COLO668 (cell line): ENCODE measurements around the gene HAT1.

Experiments
- DNase-seq: peaks from one replicate; lab custom pipeline; 2025; ENCODE audit not compliant: unreplicated experiment; lab: John Stamatoyannopoulos, UW

Gene HAT1

GRCh38 chr2:171913517-171913916 is 8.7 kb upstream of the HAT1 start:
- DNase-seq = no peak

GRCh38 chr2:171919453-171919852 is 2.8 kb upstream of the HAT1 start:
- no peak for DNase-seq

- DNase-seq = no peak
Measured at GRCh38 chr2:171921970-171922229, 361 bp upstream of the HAT1 start.

GRCh38 chr2:171923206-171923605 is 945 bp downstream of the HAT1 start:
- DNase-seq = peak; percentile 12

- no peak for DNase-seq
Measured at GRCh38 chr2:171924170-171924942, 2.1 kb downstream of the HAT1 start.

- DNase-seq = no peak
Measured at GRCh38 chr2:171930385-171930784, 8.1 kb downstream of the HAT1 start.

- DNase-seq = no peak
Measured at GRCh38 chr2:171939058-171939742, 16.9 kb downstream of the HAT1 start.

GRCh38 chr2:171939743-171940071 is 17.4 kb downstream of the HAT1 start:
- no peak for DNase-seq

- no peak for DNase-seq
Measured at GRCh38 chr2:171941316-171941699, 19.0 kb downstream of the HAT1 start.

- DNase-seq = no peak
Measured at GRCh38 chr2:171943869-171944268, 21.6 kb downstream of the HAT1 start.

- no peak for DNase-seq
Measured at GRCh38 chr2:171952276-171952675, 30.0 kb downstream of the HAT1 start.

GRCh38 chr2:171952748-171953147 is 30.5 kb downstream of the HAT1 start:
- DNase-seq = no peak

- DNase-seq = no peak
Measured at GRCh38 chr2:171956135-171956825, 34.0 kb downstream of the HAT1 start.

- no peak for DNase-seq
Measured at GRCh38 chr2:171957061-171957460, 34.8 kb downstream of the HAT1 start.

GRCh38 chr2:171958475-171958874 is 36.2 kb downstream of the HAT1 start:
- no peak for DNase-seq

- no peak for DNase-seq
Measured at GRCh38 chr2:171959998-171960397, 37.7 kb downstream of the HAT1 start.

GRCh38 chr2:171960570-171960969 is 38.3 kb downstream of the HAT1 start:
- DNase-seq = no peak

- no peak for DNase-seq
Measured at GRCh38 chr2:171963198-171963597, 40.9 kb downstream of the HAT1 start.

- no peak for DNase-seq
Measured at GRCh38 chr2:171964308-171964707, 42.0 kb downstream of the HAT1 start.

- no peak for DNase-seq
Measured at GRCh38 chr2:171965238-171965637, 43.0 kb downstream of the HAT1 start.

- DNase-seq = no peak
Measured at GRCh38 chr2:171965661-171966060, 43.4 kb downstream of the HAT1 start.

- no peak for DNase-seq
Measured at GRCh38 chr2:171966235-171966634, 44.0 kb downstream of the HAT1 start.
